H9 (cell line): Measurements from ENCODE around the gene TMEM190. TPM values are rescaled to one million over a fixed set of nuclear protein-coding genes. Genes with fewer than 3 reads are reported as not detected.

Source experiments
- DNase-seq: peaks from one replicate; pipeline ENCODE4 v3.0.0-alpha.2; 2017
- H2AFZ ChIP-seq: one replicate; pipeline ENCODE4 v1.6.1; 2013; ENCODE audit warnings: mild to moderate bottlenecking, low read length, control low read depth, moderate library complexity
- H2AK5ac ChIP-seq: 2 replicates; pipeline ENCODE4 v1.6.1; 2013; ENCODE audit warnings: low read length, control low read depth, mixed read lengths; ENCODE audit not compliant: insufficient read length
- H2BK120ac ChIP-seq: one replicate; pipeline ENCODE4 v1.6.1; 2013; ENCODE audit warnings: low read depth, mild to moderate bottlenecking, low read length, control low read depth, inconsistent platforms; ENCODE audit not compliant: poor library complexity, severe bottlenecking
- H2BK12ac ChIP-seq: 2 replicates; pipeline ENCODE4 v1.6.1; 2013; ENCODE audit warnings: low read length, control low read depth, mixed read lengths, low read depth; ENCODE audit not compliant: insufficient read length
- H2BK15ac ChIP-seq: 2 replicates; pipeline ENCODE4 v1.6.1; 2013; ENCODE audit warnings: low read depth, low read length, control low read depth
- H2BK20ac ChIP-seq: one replicate; pipeline ENCODE4 v1.6.1; 2013; ENCODE audit warnings: low read depth, mild to moderate bottlenecking, low read length, control low read depth, inconsistent platforms; ENCODE audit not compliant: poor library complexity, severe bottlenecking
- H2BK5ac ChIP-seq: 2 replicates; pipeline ENCODE4 v1.6.1; 2013; ENCODE audit warnings: low read length, control low read depth, mixed read lengths; ENCODE audit not compliant: insufficient read length
- H3K14ac ChIP-seq: 2 replicates; pipeline ENCODE4 v1.6.1; 2013; ENCODE audit warnings: low read length, control low read depth; ENCODE audit not compliant: insufficient read depth
- H3K18ac ChIP-seq: 2 replicates; pipeline ENCODE4 v1.6.1; 2013; ENCODE audit warnings: low read depth, mild to moderate bottlenecking, mixed read lengths, low read length, control low read depth; ENCODE audit not compliant: insufficient read length
- H3K23ac ChIP-seq: 2 replicates; pipeline ENCODE4 v1.6.1; 2013; ENCODE audit warnings: low read length, control low read depth, mixed read lengths, low read depth; ENCODE audit not compliant: insufficient read length
- H3K23me2 ChIP-seq: 2 replicates; pipeline ENCODE4 v1.6.1; 2013; ENCODE audit warnings: low read depth, mild to moderate bottlenecking, mixed read lengths, low read length, control low read depth; ENCODE audit not compliant: insufficient read length, poor library complexity, severe bottlenecking
- H3K27ac ChIP-seq: 2 replicates; pipeline ENCODE4 v1.5.1; 2013; ENCODE audit warnings: low read length, control low read depth, mixed read lengths, low read depth; ENCODE audit not compliant: insufficient read length
- H3K27me3 ChIP-seq: 2 replicates; pipeline ENCODE4 v1.6.1; 2013; ENCODE audit warnings: low read length, control low read depth, inconsistent platforms; ENCODE audit not compliant: insufficient read depth
- H3K4ac ChIP-seq: 2 replicates; pipeline ENCODE4 v1.6.1; 2013; ENCODE audit warnings: low read depth, mild to moderate bottlenecking, control low read depth, inconsistent platforms, low read length, moderate library complexity
- H3K4me1 ChIP-seq: 2 replicates; pipeline ENCODE4 v1.6.1; 2013; ENCODE audit warnings: low read length, control low read depth, inconsistent platforms; ENCODE audit not compliant: insufficient read depth
- H3K4me2 ChIP-seq: 2 replicates; pipeline ENCODE4 v1.6.1; 2013; ENCODE audit warnings: low read length, control low read depth, mixed read lengths; ENCODE audit not compliant: insufficient read length, insufficient read depth
- H3K56ac ChIP-seq: 2 replicates; pipeline ENCODE4 v1.6.1; 2013; ENCODE audit warnings: low read depth, mild to moderate bottlenecking, mixed read lengths, low read length, control low read depth; ENCODE audit not compliant: insufficient read length
- H3K79me1 ChIP-seq: 2 replicates; pipeline ENCODE4 v1.6.1; 2013; ENCODE audit warnings: low read depth, mild to moderate bottlenecking, moderate library complexity, low read length, control low read depth, inconsistent platforms; ENCODE audit not compliant: insufficient read depth, poor library complexity, severe bottlenecking
- H3K79me2 ChIP-seq: 2 replicates; pipeline ENCODE4 v1.6.1; 2013; ENCODE audit warnings: low read length, control low read depth, inconsistent platforms; ENCODE audit not compliant: insufficient read depth
- H3K9ac ChIP-seq: 2 replicates; pipeline ENCODE4 v1.6.1; 2013; ENCODE audit warnings: low read length, control low read depth, mixed read lengths; ENCODE audit not compliant: insufficient read length; ENCODE audit errors: extremely low read depth
- H3K9me3 ChIP-seq: one replicate; pipeline ENCODE4 v1.6.1; 2013; ENCODE audit warnings: low read depth, low read length, inconsistent platforms; ENCODE audit not compliant: control insufficient read depth
- H3T11ph ChIP-seq: one replicate; pipeline ENCODE4 v1.6.1; 2013; ENCODE audit warnings: mild to moderate bottlenecking, low read length, control low read depth, inconsistent platforms
- H4K20me1 ChIP-seq: one replicate; pipeline ENCODE4 v1.6.1; 2013; ENCODE audit not compliant: control insufficient read depth, insufficient read length, insufficient read depth
- H4K5ac ChIP-seq: 2 replicates; pipeline ENCODE4 v1.6.1; 2013; ENCODE audit warnings: low read depth, mild to moderate bottlenecking, mixed read lengths, low read length, control low read depth; ENCODE audit not compliant: insufficient read length
- H4K8ac ChIP-seq: replicated peaks from 2 replicates; pipeline ENCODE4 v1.6.1; 2013; ENCODE audit warnings: low read length, control low read depth, mixed read lengths, low read depth; ENCODE audit not compliant: insufficient read length
- H4K91ac ChIP-seq: 2 replicates; pipeline ENCODE4 v1.6.1; 2013; ENCODE audit warnings: low read depth, mild to moderate bottlenecking, moderate library complexity, mixed read lengths, low read length, control low read depth; ENCODE audit not compliant: insufficient read length
- H3K27ac Mint-ChIP-seq, 3 experiments: 2 replicates in 2 of 3; 3 replicates in 1 of 3; pipeline ENCODE4 v1.8.0; 2020 to 2021; ENCODE audit warnings: mixed read lengths in 3 of 3, mild to moderate bottlenecking in 1 of 3, moderate library complexity in 1 of 3
- H3K27me3 Mint-ChIP-seq: 2 replicates; pipeline ENCODE4 v1.8.0; 2021; ENCODE audit warnings: low read depth, mild to moderate bottlenecking, moderate library complexity, mixed read lengths
- H3K36me3 Mint-ChIP-seq, 3 experiments: 2 replicates in 2 of 3; 3 replicates in 1 of 3; pipeline ENCODE4 v1.8.0; 2020 to 2021; ENCODE audit warnings: low read depth in 3 of 3, mixed read lengths in 3 of 3; ENCODE audit not compliant: insufficient read depth in 1 of 3
- H3K4me1 Mint-ChIP-seq, 2 experiments: 2 replicates each; pipeline ENCODE4 v1.8.0; 2020; ENCODE audit warnings: mixed read lengths in 2 of 2
- H3K4me3 Mint-ChIP-seq, 2 experiments: 2 replicates in 1 of 2; 3 replicates in 1 of 2; pipeline ENCODE4 v1.8.0; 2020 to 2021; ENCODE audit warnings: mild to moderate bottlenecking in 2 of 2, mixed read lengths in 2 of 2, moderate library complexity in 1 of 2
- H3K9me3 Mint-ChIP-seq, 2 experiments: 2 replicates in 1 of 2; 3 replicates in 1 of 2; pipeline ENCODE4 v1.8.0; 2020; ENCODE audit warnings: mild to moderate bottlenecking in 2 of 2, mixed read lengths in 2 of 2, moderate library complexity in 1 of 2
- WGBS: extraction: QIAGEN DNeasy Blood & Tissue Kit; methylation state at CpG from one replicate; pipeline ENCODE4 v1.1.7; 2013; ENCODE audit warnings: missing lambda C conversion rate, low lambda C conversion rate, mixed read lengths; ENCODE audit not compliant: insufficient read length; ENCODE audit errors: extremely low coverage; 5-methylcytosine and 5-hydroxymethylcytosine counted together
- total RNA-seq: library from RNA; stranded (reverse); gene quantifications from 2 replicates; pipeline ENCODE4 v1.2.1, GENCODE V29; 2021
- TF ChIP-seq, protein P1 (sequence below): fragments of 200-600 bp; sonication (generic); conservative IDR thresholded peaks from 3 replicates; pipeline ENCODE4 v1.8.0; 2021; ENCODE audit warnings: antibody characterized with exemption, mild to moderate bottlenecking

Gene TMEM190
- total RNA-seq, 1 experiment from 2014 or later, result 1.5 TPM

DNA sequence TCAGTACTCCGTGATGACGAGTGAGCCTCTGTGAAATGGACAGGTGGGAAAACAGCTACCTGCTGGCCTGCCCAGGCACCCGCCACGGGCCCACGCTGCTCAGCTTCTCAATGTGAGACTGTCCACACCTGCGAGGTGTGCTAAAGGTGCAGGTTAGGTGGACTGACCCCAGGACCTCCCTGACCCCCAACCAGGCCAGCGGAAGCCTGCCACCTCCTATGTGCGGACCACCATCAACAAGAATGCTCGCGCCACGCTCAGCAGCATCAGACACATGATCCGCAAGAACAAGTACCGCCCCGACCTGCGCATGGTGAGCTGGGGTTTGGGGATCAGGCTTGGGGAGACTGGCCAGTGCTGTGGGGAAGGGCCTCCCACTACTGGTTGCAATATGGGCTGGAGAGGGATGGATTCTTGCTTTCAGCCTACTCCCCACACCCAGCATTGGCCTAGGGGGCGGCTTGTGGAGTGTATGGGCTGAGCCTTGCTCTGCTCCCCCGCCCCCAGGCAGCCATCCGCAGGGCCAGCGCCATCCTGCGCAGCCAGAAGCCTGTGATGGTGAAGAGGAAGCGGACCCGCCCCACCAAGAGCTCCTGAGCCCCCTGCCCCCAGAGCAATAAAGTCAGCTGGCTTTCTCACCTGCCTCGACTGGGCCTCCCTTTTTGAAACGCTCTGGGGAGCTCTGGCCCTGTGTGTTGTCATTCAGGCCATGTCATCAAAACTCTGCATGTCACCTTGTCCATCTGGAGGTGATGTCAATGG lies 11.3 kb downstream of the TMEM190 start:
- H2AFZ ChIP-seq, result no peak overlapping the region
- H2AK5ac ChIP-seq, result no peak overlapping the region
- peaks cover 15% of the 10 kb centered on the region for H3K79me1 ChIP-seq
- H3K27me3 ChIP-seq, result no peaks in the 10 kb centered on the region
- no peak overlapping the region for H3K27ac ChIP-seq
- WGBS, result no CpG with 5 or more reads among the region's 24 CpGs
- Mint-ChIP-seq H3K27me3 (peaks cover 2% of the 10 kb centered on the region), H3K9me3 (peaks cover 0 to 2% of the 10 kb centered on the region in 2 experiments; a peak in 1 of 5 replicates), H3K4me3 (peak overlapping the region; percentile 98 to 100), H3K27ac (peak overlapping the region in 1 of 3 experiments; percentile 59; a peak in 1 of 7 replicates), H3K36me3 (peaks cover 40 to 50% (median 44%) of the 10 kb centered on the region in 3 experiments), H3K4me1 (peaks cover 62 to 74% of the 10 kb centered on the region in 2 experiments)
- H3K9me3 ChIP-seq, result no peaks in the 10 kb centered on the region
- no peak overlapping the region for H3K14ac ChIP-seq
- H3K79me2 ChIP-seq, result peaks cover 17% of the 10 kb centered on the region; the same call in 1 of the 2 replicates
- H3T11ph ChIP-seq, result no peak overlapping the region
- no peak overlapping the region for H2BK120ac ChIP-seq
- no peak overlapping the region for H2BK12ac ChIP-seq
- no peak overlapping the region for H2BK5ac ChIP-seq
- no peak overlapping the region for H4K8ac ChIP-seq
- no peak for DNase-seq
- no peak overlapping the region for H4K91ac ChIP-seq
- H2BK20ac ChIP-seq, result no peak overlapping the region
- H3K56ac ChIP-seq, result no peak overlapping the region
- H4K20me1 ChIP-seq, result peaks cover 3% of the 10 kb centered on the region
- no peak overlapping the region for H3K18ac ChIP-seq
- H3K23ac ChIP-seq, result no peak overlapping the region
- H4K5ac ChIP-seq, result no peak overlapping the region
- H3K9ac ChIP-seq, result peak overlapping the region; percentile 10
- peaks cover 8% of the 10 kb centered on the region for H3K4me1 ChIP-seq
- no peak overlapping the region for H3K4ac ChIP-seq
- peaks cover 28% of the 10 kb centered on the region for H3K23me2 ChIP-seq
- H3K4me2 ChIP-seq, result peak overlapping the region; percentile 87
- H2BK15ac ChIP-seq, result no peak overlapping the region
- TF ChIP-seq, protein P1, sequence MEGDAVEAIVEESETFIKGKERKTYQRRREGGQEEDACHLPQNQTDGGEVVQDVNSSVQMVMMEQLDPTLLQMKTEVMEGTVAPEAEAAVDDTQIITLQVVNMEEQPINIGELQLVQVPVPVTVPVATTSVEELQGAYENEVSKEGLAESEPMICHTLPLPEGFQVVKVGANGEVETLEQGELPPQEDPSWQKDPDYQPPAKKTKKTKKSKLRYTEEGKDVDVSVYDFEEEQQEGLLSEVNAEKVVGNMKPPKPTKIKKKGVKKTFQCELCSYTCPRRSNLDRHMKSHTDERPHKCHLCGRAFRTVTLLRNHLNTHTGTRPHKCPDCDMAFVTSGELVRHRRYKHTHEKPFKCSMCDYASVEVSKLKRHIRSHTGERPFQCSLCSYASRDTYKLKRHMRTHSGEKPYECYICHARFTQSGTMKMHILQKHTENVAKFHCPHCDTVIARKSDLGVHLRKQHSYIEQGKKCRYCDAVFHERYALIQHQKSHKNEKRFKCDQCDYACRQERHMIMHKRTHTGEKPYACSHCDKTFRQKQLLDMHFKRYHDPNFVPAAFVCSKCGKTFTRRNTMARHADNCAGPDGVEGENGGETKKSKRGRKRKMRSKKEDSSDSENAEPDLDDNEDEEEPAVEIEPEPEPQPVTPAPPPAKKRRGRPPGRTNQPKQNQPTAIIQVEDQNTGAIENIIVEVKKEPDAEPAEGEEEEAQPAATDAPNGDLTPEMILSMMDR, result no peak
